GM18867 (cell line): Measurements from ENCODE around the gene OR51B4.
"Not testable (repeated sequence)": the region's sequence is repeated elsewhere in the genome, so short reads cannot be mapped to it uniquely, and the experiment has no call there.

Source experiments
- ATAC-seq: cut with Tn5 transposase; IDR thresholded peaks from one replicate; pipeline ENCODE4 v1.9.1; 2021; ENCODE audit warnings: mild to moderate bottlenecking, moderate library complexity; ENCODE audit not compliant: unreplicated experiment

OR51B4 gene

DNA sequence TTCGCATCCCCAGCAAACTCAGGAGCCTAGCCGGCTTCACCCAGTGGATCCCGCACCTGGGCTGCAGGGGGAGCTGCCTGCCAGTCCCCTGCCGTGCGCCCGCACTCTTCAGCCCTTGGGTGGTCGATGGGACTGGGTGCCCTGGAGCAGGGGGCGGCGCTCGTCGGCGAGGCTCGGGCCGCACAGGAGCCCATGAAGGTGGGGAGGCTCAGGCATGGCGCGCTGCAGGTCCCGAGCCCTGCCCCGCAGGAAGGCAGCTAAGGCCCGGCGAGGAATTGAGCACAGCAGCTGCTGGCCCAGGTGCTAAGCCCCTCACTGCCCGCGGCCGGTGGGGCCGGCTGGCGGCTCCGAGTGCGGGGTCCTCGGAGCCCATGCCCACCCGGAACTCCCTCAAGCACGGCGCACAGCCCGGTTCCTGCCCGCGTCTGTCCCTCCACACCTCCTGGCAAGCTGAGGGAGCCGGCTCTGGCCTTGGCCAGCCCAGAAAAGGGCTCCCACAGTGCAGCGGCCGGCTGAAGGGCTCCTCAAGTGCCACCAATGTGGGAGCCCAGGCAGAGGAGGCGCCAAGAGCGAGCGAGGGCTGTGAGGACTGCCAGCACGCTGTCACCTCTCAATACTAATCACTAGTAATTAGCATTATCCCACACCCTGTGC is 7.3 kb downstream of the OR51B4 start:
- ATAC-seq = not testable (repeated sequence)

GRCh38 chr11:5293028-5293427 is 8.7 kb downstream of the OR51B4 start:
- no peak for ATAC-seq

- peak; percentile 99 for ATAC-seq
Observed at GRCh38 chr11:5291207-5291838, 10.4 kb downstream of the OR51B4 start.

GRCh38 chr11:5290106-5290505 is 11.6 kb downstream of the OR51B4 start:
- ATAC-seq = no peak

DNA sequence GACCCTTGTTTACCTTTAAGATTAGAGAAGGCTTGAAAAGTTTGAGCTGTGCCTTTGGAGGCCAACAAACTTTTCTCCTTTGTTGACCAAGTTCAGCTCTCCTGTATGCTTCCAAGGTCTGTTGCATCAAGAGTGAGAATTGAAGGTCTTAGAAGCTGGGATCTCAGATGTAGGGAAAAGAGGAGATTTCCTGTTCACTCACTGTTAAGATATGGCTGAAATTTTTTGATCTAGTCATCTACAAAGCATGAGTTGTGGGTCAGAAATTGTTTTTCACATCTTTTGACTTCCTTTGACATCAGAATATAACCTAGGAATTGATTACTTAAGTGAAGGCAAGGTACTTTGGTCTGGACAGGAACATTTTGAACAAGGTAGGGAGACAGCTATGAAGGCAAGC is 12.1 kb downstream of the OR51B4 start:
- no peak for ATAC-seq

GRCh38 chr11:5288906-5289550 is 12.7 kb downstream of the OR51B4 start:
- no peak for ATAC-seq

- ATAC-seq = no peak
Observed at GRCh38 chr11:5288108-5288905, 13.4 kb downstream of the OR51B4 start.

DNA sequence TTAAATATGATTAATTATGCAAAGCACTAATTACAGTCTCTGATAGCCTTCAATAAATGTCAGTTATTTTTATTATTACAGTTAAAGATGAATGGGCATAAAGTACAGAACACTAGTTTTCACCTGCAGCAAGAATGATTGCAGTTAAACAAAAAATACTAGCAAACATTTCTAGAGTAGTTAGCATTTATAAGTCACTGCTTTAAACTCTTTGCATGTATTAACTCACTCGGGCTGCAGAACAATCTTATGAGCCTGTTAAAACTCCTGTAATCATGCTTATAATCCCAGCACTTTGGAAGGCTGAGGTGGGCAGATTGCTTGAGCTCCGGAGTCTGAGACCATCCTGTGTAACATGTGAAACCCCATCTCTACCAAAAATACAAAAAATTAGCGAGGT is 14.8 kb downstream of the OR51B4 start:
- ATAC-seq = no peak

DNA sequence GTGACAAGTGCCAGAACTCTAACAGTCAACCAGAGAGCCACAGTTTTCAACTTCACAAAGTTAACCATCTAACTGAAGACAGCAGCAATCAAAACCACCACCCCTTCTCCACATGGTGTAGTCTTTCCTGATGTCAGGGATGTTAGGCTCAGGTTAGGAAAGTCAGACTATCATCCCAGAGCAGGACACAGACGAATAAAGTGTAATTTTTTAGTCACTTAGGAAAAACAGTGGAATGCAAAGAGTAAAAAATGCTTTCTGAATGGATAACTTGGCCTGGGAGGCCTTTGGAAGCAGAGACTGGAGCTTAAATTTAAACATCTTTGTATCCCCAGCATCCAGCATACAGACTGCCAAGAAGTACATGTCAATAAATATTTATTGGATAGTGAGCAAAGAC is 15.4 kb downstream of the OR51B4 start:
- no peak for ATAC-seq

- no peak for ATAC-seq
Observed at GRCh38 chr11:5285703-5286340, 15.9 kb downstream of the OR51B4 start.

DNA sequence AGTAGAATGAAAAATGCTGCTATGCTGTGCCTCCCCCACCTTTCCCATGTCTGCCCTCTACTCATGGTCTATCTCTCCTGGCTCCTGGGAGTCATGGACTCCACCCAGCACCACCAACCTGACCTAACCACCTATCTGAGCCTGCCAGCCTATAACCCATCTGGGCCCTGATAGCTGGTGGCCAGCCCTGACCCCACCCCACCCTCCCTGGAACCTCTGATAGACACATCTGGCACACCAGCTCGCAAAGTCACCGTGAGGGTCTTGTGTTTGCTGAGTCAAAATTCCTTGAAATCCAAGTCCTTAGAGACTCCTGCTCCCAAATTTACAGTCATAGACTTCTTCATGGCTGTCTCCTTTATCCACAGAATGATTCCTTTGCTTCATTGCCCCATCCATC is 17.1 kb downstream of the OR51B4 start:
- ATAC-seq = no peak

DNA sequence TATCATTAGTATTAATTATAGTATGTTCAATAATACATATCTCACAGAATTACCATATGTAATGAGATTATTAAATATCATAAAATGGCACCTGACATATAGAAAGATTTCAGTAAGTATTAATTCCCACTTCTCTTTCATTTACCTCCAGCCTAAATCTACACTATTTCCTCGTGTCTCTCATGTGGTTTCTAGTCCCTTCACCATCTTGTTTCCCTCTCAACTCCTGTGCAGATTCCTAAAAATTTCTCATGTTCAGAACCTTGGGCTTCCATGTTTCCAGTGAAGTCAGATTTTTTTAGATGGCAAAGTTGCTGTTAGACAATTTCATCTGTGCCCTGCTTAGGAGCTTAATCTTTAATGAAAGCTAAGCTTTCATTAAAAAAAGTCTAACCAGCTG is 17.9 kb downstream of the OR51B4 start:
- ATAC-seq = no peak

GRCh38 chr11:5283086-5283485 is 18.7 kb downstream of the OR51B4 start:
- no peak for ATAC-seq

- ATAC-seq = no peak
Observed at GRCh38 chr11:5282628-5283027, 19.1 kb downstream of the OR51B4 start.

DNA sequence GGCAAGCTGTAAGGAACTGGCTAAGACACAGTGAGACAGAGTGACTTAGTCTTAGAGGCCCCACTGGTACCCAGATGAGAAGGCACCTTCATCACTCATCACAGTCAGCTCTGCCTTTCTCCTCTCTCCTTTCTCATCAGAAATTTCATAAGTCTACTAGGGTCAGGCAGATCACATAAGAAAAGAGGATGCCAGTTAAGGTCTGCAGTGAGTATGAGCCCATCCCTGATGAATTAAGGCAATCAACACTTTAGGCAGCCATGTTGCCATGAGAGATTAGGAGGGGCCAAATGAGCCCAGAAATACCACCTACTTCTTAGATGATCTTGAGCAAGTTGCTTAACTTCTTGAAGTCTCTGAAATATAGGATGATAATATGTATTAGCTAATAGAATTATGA is 20.1 kb downstream of the OR51B4 start:
- no peak for ATAC-seq

GRCh38 chr11:5280582-5281102 is 21.1 kb downstream of the OR51B4 start:
- ATAC-seq = peak; percentile 91

DNA sequence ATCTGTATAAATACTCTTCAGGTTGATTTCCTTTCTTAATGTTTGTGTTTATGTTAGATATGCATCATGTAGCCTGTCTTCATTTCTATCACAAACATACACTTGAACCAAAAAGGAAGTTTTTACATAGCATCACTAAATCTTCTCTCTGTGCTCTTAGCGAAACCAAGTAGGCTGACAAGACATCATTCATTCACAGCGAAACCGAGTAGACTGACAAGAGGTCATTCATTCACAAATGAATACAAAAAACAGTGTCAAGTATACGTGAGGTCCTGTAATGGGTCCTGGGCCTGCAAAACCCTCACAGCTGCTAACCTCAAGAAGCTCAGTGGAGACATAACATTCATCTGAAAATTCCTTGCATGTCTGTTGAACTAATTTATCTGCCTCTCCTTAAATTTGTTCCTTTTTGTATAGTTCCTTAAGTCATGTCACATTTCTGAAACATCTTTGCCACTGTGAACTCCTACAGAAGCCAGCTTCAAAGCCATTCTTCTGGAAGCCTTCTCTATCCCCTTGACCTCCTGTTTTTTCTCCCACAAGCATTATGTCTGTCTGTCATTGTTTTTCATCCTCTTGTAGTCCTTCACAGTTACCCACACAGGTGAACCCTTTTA is 22.2 kb downstream of the OR51B4 start:
- no peak for ATAC-seq

- peak; percentile 60 for ATAC-seq
Observed at GRCh38 chr11:5277807-5278382, 23.9 kb downstream of the OR51B4 start.

GRCh38 chr11:5276697-5277096 is 25.0 kb downstream of the OR51B4 start:
- ATAC-seq = no peak
